KMS-11 (cell line): Measurements from ENCODE around the gene CDH13.

Experiments
- H2AFZ ChIP-seq: fragments of 200-600 bp; sonication (generic); 2 replicates; pipeline ENCODE4 v1.6.1; 2016; ENCODE audit warnings: antibody characterized with exemption, mixed run types, low read depth
- H3K27ac ChIP-seq: fragments of 200-600 bp; sonication (generic); 2 replicates; pipeline ENCODE4 v1.6.1; 2016; ENCODE audit warnings: mild to moderate bottlenecking, mixed run types
- H3K27me3 ChIP-seq: fragments of 200-600 bp; sonication (generic); 2 replicates; pipeline ENCODE4 v1.6.1; 2017; ENCODE audit warnings: mild to moderate bottlenecking, low read depth, mixed run types, moderate library complexity; ENCODE audit not compliant: insufficient read depth
- H3K36me3 ChIP-seq: fragments of 200-600 bp; sonication (generic); 2 replicates; pipeline ENCODE4 v1.6.1; 2017; ENCODE audit warnings: mild to moderate bottlenecking, mixed run types; ENCODE audit not compliant: insufficient read depth
- H3K4me1 ChIP-seq: fragments of 200-600 bp; sonication (generic); 2 replicates; pipeline ENCODE4 v1.6.1; 2016; ENCODE audit warnings: mild to moderate bottlenecking, low read depth, mixed run types; ENCODE audit not compliant: poor library complexity, severe bottlenecking
- H3K4me2 ChIP-seq: fragments of 200-600 bp; sonication (generic); 2 replicates; pipeline ENCODE4 v1.7.0; 2016; ENCODE audit warnings: mild to moderate bottlenecking, mixed run types
- H3K4me3 ChIP-seq: fragments of 200-600 bp; sonication (generic); IDR thresholded peaks from 2 replicates; pipeline ENCODE4 v1.6.1; 2017; ENCODE audit warnings: low read depth, low read length, mixed read lengths; ENCODE audit not compliant: insufficient read depth
- H3K79me2 ChIP-seq: fragments of 200-600 bp; sonication (generic); 2 replicates; pipeline ENCODE4 v1.6.1; 2016; ENCODE audit warnings: low read depth, mixed run types; ENCODE audit not compliant: insufficient read depth
- H3K9ac ChIP-seq: fragments of 200-600 bp; sonication (generic); 2 replicates; pipeline ENCODE4 v1.6.1; 2016; ENCODE audit warnings: mild to moderate bottlenecking, mixed run types
- H4K20me1 ChIP-seq: fragments of 200-600 bp; sonication (generic); 2 replicates; pipeline ENCODE4 v1.6.1; 2016; ENCODE audit warnings: mild to moderate bottlenecking, mixed run types; ENCODE audit not compliant: insufficient read depth
- CTCF ChIP-seq: fragments of 200-600 bp; sonication (generic); conservative IDR thresholded peaks from 2 replicates; pipeline ENCODE4 v1.6.1; 2017; ENCODE audit warnings: low read depth, mild to moderate bottlenecking, antibody characterized with exemption, low read length, moderate library complexity, mixed read lengths

CDH13 gene

GRCh38 chr16:83328936-83329335 is 702.2 kb downstream of the CDH13 start:
- Histone ChIP-seq H3K4me3 (no peak overlapping the region), H3K79me2 (no peaks in the 10 kb centered on the region), H4K20me1 (no peaks in the 10 kb centered on the region), H3K4me2 (no peak overlapping the region), H3K4me1 (no peaks in the 10 kb centered on the region), H3K27ac (no peak overlapping the region), H3K9ac (no peak overlapping the region), H2AFZ (no peak overlapping the region), H3K27me3 (no peaks in the 10 kb centered on the region), H3K36me3 (no peaks in the 10 kb centered on the region)
- TF ChIP-seq CTCF = no peak

- Histone ChIP-seq H4K20me1 (no peaks in the 10 kb centered on the region), H2AFZ (no peak overlapping the region), H3K79me2 (no peaks in the 10 kb centered on the region), H3K4me3 (no peak overlapping the region), H3K4me1 (no peaks in the 10 kb centered on the region), H3K9ac (no peak overlapping the region), H3K4me2 (no peak overlapping the region), H3K27ac (no peak overlapping the region), H3K36me3 (no peaks in the 10 kb centered on the region), H3K27me3 (no peaks in the 10 kb centered on the region)
- TF ChIP-seq CTCF = no peak
Observed at GRCh38 chr16:83329441-83329840, 702.7 kb downstream of the CDH13 start.

DNA sequence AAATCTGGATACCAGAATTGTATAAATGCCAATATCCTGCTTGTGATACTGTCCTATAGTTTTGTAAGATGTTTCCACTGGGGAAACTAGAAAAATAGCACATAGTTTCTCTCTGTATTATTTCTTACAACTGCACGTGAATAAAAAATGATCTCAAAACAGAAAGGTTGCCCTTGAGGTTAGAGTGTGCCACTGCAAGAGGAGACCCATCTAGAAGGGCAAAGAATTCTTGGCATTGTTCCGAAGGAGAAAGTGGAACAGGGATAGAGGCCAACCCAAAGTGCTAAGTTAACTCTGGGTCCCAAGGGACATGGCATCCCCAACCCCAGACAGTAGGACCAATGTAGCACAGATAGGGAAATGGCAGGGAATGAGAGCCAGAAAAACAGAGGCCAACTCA is 703.5 kb downstream of the CDH13 start:
- H3K4me1 ChIP-seq = no peaks in the 10 kb centered on the region
- no peak for TF ChIP-seq CTCF
- H4K20me1 ChIP-seq = no peaks in the 10 kb centered on the region
- no peaks in the 10 kb centered on the region for H3K79me2 ChIP-seq
- H3K4me3 ChIP-seq = no peak overlapping the region
- no peak overlapping the region for H3K4me2 ChIP-seq
- H3K27ac ChIP-seq = no peak overlapping the region
- H2AFZ ChIP-seq = no peak overlapping the region
- no peaks in the 10 kb centered on the region for H3K36me3 ChIP-seq
- H3K9ac ChIP-seq = no peak overlapping the region
- H3K27me3 ChIP-seq = no peaks in the 10 kb centered on the region

DNA sequence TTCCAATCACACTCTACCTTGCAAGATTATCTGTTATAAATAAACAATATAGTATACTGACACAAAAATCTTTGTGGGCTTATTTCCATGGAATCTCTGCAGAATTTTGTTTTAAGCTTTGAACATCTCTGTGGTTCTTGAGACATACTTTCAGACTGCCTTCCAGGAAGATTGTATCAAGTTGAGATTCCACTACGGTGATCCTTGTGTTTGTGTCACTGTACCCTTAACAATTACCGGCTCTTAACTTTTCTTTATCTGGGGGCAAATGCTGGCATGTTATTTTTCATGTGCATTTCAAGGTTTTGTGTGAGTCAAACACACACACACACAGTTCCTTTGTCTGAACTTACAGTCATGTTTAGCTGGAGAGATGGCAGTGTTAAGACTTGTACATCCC is 708.3 kb downstream of the CDH13 start:
- no peaks in the 10 kb centered on the region for H3K36me3 ChIP-seq
- H3K4me3 ChIP-seq = no peak overlapping the region
- no peak overlapping the region for H2AFZ ChIP-seq
- no peaks in the 10 kb centered on the region for H3K79me2 ChIP-seq
- no peak for TF ChIP-seq CTCF
- H3K27me3 ChIP-seq = no peaks in the 10 kb centered on the region
- H3K4me2 ChIP-seq = no peak overlapping the region
- no peak overlapping the region for H3K27ac ChIP-seq
- no peaks in the 10 kb centered on the region for H4K20me1 ChIP-seq
- no peak overlapping the region for H3K9ac ChIP-seq
- no peaks in the 10 kb centered on the region for H3K4me1 ChIP-seq

DNA sequence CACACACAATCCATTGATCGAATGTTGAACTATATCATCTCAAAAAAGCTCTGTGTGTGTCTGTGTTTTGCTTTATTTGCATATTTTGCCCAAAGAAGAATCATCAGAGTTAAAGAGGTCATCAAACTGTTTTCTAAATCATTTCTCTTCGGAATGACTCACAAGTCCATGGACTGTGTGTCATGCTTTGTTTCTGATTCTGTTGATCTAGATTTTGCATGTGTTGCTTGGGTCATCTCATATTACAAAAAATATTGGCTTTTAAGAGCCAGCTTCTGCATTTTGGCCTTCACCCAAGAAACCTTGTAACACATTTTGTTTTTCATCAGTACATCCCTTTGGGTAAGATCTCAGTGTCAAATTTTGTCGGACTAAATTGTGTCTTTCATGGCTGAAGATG is 709.8 kb downstream of the CDH13 start:
- Histone ChIP-seq H3K4me2 (no peak overlapping the region), H3K4me1 (no peaks in the 10 kb centered on the region), H3K27me3 (no peaks in the 10 kb centered on the region), H3K4me3 (no peak overlapping the region), H2AFZ (no peak overlapping the region), H3K36me3 (no peaks in the 10 kb centered on the region), H4K20me1 (no peaks in the 10 kb centered on the region), H3K9ac (no peak overlapping the region), H3K27ac (no peak overlapping the region), H3K79me2 (no peaks in the 10 kb centered on the region)
- TF ChIP-seq CTCF = no peak
